ENCODE results near the gene WDR5B.

WDR5B gene

DNA sequence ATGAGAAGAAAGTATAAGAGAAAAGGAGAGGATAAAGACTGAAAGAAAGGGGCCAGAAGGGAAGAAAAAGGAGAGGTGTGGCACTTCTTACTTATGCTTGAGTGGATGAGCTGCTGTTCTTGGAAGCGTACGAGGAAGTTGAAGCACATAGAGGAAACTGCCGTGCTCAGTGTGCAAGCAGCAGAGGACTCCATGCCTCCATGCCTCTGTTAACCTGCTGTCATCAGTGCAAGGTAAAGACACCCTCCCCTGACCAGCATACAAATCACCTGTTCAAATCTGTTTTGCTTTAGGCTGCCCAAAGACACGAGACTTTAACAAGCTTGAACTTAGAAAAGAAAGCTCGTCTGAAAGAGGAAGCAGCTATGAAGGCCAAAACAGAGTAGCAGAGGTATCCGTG, 6.4 kb downstream of the WDR5B start:
- no peak for DNase-seq

DNA sequence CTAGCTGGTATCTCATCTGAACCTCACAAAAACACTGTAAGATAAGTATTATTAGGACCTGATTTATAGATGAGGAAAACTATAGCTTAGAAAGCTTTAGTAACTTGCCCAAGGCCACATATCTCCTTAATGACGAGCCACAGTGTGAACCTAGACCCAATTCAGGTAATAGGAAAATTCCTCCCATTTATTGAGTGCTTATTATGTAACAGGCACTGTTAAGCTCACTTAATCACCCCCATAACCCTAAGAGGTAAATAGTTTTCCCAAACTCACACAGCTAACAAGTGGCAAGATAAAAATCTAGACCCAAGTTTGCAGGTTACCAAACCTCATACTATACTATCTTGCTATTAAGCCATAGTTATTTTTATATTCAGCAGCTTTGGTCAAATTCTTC, 7.9 kb downstream of the WDR5B start:
- no peak for DNase-seq

DNA sequence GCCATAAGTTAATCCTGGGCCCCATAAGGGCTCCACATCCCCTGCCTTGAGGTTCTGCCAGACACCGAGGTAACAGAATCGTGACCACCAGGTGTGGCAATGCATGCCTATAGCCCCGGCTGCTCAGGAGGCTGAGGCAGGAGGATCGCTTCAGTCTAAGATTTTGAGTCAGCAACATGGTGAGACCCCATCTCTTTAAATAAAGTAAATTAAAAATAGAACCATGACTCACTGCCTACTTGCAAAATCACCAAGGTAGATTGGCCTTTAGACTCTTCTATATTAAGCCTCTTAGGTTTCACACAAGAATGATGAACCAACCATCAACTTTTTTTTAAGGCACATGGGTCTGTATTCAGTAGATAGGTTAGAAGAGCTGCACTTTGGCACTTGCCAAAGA, 9.7 kb downstream of the WDR5B start:
- DNase-seq: no peak

DNA sequence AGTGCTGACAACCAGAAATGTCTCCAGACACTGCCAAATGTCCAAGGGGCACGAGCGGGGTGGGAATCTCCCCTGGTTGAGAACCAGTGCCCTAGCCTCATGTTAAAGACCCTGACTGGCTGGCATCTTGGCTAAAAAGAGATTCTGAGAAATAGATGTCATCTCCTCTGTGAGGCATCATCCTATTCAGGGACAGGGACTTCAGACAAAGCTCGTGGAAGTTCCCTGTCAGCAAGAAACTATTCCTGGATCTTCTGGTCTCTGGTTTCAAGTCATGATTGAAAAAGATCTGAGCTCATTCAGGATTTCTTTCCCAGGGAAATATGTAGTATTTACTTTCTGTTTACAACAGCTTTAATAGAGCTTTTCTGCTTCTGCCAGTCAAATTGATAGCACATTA, 10.8 kb downstream of the WDR5B start:
- DNase-seq: no peak

DNA sequence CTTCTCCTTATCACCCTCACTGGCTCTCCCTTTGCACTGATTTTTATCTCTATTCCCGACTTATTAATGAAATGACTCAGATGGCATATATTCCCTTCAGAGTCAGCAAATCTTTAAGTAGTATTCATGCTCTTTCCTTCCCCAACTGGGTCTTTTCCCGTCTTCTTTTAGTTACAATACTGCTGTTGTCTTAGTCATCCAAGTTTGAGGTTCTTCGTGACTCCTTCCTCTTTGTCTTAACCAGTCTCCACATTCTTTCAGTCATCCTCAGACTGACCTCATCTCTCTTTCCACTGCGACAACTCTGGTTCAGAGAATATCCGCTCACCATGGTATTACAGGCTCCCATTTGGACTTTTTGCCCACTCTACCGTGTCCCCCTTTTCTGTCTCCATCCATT, 12.4 kb downstream of the WDR5B start:
- no peak for DNase-seq

DNA sequence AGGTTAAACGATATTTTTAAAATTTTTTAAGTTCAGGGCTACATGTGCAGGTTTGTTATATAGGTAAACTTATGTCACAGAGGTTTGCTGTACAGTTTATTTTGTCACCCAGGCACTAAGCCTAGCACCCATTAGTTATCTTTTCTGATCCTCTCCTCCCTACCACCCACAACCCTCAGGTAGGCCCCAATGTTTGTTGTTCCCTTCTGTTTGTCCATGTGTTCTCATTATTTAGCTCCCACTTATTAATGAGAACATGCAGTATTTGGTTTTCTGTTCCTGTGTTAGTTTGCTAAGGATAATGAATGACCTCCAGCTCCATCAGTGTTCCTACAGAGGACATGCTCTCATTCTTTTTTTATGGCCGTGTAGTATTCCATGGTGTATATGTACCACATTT, 16.9 kb downstream of the WDR5B start:
- DNase-seq: no peak

DNA sequence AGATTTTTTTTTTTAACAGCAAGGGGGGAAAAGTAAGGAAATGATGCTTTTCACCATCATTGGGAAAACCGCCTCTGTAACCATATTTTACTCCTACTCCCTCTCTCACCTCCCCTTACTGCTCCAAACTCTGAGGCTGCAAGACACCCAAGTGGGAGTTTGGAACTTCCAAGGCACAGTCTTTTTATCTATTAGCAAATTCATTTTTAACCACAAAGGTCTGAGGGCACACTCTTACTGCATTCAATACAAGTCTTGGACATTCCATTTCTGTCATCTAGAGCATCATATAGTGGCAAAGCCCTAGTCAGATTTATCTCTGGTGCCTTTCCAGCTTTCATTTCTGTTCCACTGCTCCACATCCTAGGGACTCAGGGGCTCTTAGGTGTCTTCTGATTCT, 18.7 kb downstream of the WDR5B start:
- DNase-seq: peak in 1 of 56 donors; percentile 11

DNA sequence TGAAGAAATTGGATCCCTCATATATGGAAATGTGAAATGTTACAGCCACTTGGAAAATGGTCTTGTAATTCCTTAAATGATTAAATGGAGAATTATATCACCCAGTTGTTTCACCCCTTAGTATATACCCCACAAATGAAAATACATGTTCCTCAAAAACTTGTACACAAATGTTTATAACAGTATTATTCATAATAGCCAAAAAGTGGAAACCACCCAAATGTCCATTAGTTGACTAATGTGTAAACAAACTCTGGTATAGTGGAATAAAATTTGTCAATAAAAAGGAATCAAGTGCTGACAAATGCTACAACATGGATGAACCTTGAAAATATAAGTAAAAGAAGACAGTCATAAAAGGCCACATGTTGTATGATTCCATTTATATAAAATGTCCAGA, 19.4 kb downstream of the WDR5B start:
- DNase-seq: no peak

DNA sequence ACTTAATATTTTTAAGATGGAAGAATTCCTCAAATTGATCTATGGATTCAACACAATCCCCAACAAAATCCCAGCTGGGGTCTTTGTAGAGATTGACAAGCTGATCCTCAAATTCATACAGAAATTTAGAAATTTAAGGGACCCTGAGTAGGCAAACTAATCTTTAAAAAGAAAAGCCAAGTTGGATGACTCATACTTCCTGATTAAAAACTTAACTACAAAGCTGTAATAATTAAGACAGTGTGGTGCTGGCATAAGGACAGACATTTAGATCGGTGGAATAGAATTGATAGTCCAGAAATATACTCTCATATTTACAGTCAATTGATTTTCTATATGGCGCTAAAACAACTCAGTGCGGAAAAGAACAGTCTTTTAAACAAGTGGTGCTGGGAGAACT, 20.3 kb downstream of the WDR5B start:
- DNase-seq: no peak

DNA sequence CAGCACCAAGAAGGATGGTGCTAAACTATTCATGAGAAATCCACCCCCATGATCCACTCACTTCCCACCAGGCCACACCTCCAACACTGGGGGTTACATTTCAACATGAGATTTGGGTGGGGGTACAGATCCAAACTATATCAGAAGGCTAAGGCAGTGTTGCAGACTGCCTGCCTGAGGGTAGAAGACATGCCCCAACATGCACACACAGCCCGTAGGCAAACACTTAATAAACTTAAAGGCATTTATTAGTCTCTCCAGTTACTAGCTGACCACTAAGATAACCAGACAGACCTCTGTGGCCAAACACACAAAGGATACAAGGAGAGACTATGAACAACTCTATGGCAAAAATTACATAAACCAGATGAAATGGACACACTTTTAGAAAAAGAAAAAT, 21.7 kb downstream of the WDR5B start:
- DNase-seq: no peak

DNA sequence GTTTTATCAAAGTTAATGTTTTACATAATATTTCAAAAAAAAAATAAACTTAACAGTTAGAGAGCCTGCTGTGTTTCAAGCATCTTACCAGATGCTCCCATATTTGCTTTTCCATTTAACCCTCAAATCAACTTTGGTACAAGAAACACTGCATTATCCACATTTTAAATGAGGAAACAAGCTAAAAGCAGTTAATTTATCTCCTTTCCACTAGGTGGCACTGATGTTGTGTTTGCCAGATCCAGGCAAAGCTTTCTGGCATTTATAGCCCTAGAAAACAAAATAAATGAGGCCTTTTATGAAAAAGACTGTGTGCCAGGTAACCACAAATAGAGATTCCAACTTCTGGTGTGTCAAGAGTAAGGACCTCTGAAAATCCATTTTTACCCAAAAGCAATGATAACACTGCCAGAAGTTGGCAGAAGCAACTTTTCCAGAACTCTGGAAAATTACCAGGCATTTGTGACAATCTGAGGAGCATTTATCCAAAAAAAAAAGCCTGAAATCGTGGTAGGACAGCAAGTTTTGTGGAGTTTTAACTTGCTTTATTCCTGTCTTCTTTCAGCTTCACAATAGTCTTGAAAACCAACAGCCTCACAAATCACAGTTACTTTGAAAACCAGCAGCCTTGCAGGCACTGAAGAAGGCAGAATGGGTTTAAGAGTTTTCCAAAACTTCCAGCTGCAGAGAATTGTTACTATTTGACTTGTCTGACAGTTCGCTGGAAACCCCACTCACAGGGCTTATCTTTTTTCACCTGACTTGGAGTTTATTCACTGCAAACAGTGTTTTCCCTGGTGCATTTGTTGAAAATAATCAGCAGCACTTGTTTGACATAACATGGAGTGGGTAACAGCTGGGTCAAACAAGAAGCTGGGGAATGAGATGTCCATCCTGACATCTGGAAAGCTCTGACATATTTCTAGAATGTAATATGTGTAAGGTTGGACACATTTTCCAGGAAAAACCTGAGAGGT, 22.7 kb downstream of the WDR5B start:
- DNase-seq: no peak

DNA sequence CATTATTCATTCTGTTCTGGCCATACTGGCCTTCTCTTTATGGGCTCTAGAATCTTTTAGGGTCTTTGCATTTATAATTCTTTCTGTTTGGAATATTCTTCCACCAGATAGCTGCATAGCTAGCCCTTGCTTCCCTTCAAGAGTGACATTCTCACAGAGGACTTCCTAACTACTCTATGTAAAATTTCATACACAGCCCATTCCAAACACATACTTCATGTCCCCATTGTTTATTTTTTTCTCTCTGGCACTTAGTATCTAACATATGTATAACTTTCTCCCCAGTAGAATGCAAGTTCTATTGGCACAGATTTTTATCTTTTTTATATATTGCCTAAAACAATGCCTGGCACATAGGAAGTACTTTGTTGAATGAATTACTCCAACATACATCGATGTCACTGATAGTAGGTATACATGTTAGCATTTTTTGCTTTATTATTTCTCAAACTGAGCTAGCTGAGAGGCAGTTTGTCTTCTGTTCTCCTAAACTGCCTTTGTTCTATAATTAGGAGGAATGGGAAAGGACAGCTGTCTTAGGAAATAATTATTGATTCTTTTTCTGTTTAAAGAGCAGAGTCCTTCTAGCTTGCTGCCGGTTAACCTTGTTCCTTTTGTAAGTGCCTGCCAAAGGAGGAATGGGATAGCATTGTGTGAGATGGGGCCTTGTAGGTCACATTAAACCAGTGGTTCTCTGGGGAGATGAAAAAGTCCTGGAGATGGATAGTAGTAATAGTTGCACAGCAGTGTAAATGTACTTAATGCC, 24.0 kb downstream of the WDR5B start:
- no peak for DNase-seq

DNA sequence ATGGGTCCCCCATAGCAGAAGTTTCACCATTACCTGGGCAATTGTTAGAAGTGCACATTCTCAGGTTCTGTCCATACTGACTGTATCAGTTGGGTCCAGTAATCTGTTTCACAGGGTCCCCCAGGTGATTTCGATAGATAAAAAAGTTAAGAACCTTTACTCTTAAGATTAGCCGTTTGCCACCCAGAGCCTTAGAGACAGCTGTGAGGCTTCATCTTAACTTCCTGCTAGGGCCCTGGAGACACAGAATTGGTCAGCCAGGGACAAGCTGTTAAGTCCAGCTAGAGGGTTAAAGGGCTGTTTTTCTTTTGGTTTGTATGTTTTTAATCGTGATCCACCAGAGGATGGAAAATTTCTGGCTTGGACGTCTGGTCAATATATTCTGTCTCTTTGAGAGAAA, 25.2 kb downstream of the WDR5B start:
- DNase-seq: no peak

DNA sequence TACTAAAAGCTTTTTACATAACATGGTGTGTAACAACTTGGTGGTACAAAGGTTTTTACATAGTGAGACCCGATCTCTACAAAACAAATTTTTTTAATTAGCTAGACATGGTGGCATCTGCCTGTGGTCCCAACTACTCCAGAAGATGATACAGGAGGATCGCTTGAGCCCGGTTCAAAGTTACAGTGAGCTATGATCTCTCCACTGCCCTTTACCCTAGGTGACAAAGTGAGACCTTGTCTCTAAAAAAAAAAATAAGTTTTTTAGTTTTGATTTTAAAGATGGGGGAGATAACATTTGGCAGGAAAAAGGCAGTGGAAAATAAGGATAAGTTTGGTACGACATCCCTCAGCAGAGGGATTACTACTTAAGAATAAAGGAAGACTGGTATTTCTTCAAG, 26.0 kb downstream of the WDR5B start:
- no peak for DNase-seq

DNA sequence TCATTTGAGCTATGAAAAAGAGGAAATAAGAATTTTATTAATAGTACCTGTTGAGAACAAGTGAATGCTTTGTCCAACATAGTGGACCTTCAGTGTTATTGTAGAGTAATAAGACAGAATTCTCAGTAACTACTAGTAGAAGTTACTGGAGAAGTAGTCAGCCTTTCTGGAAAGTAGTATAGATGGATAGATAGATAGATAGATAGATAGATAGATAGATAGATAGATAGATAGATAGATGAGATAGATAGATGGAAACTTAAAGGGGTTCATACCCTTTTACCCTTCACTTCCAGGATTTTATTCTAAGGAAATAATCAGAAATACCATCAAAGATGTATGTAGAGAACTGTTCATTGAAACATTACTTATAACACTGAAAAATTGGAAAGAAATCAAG, 26.7 kb downstream of the WDR5B start:
- no peak for DNase-seq

DNA sequence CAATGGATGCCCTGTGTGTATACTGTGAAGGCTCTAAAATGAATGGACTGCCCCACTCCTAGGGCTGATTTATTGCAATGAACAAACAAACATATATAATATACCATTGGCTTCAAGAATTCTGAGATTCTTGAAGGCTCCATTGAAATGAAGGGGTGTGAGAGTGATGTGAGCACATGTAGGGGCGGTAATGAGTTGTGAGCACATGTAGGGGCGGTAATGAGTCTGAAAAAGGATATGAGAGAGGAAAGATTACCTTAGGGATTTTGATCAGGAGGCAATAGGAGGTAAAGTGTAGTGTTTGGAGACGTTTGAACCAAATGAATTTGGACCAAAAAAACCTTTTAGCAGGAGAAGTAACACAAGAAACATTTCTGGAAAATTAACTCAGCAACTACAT, 28.2 kb downstream of the WDR5B start:
- no peak for DNase-seq

DNA sequence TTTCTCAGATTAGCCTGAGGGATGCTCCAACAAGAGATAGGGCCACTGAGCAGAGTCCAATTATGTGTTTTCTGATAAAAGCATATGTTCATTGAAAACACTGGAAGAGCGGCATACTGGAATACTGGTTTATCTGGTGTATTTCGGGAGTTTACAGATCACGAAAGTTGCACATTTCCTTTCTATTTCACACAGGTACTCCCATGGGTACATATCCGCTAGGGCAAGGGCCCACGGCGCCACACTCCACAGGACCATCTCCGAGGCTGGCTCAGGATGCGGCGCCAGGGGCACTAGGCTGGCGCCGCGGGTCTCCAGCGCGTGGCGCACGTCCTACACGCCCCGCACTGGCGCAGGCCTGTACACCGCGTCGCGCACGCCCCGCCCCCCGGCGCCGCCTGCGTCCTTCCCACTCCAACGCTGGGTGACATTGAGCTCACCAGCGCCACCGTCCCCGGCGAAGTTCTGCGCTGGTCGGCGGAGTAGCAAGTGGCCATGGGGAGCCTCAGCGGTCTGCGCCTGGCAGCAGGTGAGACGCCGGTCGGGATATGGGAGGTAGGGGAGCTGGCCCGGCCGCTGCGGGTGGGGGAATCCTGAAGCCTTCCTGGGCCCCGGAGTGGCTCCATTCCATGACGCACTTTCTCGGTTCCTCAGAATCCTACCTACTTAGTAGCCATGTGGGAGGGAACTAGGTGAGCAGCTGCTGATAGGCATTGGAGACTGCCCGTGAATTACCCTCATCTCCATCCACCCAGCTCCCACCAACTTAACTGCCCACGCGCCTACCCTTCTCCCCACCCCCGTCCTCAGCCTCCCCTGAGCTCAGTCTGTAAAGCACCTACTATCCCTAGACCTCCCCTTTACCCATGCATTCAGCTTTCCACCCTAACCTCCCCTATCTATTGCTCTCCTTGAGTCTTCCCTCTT, 31.8 kb downstream of the WDR5B start, which contains the start of gene FAM162A:
Gene FAM162A (plus strand): TSS at position 412 of the 927 bp plus-strand sequence. CDS start 84 bp downstream, at position 496.
- peak; percentile 17 to 96 (median 88) for DNase-seq

DNA sequence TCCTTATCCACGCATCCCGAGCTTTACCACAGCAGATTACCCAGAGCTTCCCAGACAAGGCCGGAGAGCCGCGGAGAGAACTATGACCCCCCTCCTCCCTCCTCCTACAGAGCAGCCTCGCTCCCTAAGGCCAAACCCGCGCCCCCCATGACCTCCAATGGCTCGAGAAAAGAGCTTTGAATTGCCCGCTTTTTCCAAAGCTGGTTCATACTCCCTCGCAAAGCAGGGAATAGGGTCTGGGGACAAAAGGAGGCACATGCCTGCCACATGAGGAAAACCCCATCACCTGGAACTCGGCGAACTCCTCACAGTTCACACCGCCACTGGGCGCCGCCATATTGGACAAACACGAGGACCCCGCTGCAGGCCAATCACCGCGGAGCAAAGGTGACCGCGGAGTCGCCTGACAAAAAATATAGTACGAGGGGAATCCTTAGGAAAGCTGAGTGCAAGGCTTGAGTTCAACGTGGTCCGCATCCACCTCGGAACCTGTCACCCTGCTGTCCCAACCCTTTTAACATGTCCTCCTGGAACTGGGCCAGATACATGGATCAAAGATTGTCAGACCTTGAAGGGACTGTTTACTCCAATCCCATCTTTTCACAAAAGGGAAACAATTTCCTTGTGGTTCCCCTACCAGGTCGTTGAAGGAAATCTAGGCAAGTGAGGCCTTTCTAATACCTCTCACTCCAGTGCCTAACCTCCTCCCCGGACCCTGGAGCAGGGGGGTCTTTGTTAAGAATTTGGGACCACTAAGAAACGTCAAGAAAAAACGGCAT, 32.8 kb downstream of the WDR5B start, which contains the start of gene MIX23:
Gene MIX23 (minus strand): TSS at position 344 of the 779 bp plus-strand sequence. CDS start 7 bp downstream, at position 337.
- peak; percentile 5 to 92 (median 76) for DNase-seq

DNA sequence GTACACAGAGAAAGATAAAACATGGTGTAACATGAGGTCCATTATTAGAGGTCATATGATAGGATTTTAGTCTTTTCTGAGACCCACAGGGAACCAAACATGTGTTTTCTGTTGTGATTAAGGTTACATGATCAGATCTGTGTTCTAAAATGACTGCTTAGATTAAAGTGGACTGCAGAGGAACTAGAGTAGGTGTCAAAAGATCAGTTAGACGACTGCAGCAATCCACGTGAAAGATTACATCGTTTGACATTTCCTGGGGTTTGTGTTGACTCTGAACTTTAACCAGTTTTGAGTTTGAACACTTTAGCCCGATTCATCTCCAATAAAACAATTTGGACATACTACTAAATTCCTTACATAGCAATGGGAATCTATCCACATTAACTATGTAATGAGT, 37.9 kb downstream of the WDR5B start:
- no peak for DNase-seq

DNA sequence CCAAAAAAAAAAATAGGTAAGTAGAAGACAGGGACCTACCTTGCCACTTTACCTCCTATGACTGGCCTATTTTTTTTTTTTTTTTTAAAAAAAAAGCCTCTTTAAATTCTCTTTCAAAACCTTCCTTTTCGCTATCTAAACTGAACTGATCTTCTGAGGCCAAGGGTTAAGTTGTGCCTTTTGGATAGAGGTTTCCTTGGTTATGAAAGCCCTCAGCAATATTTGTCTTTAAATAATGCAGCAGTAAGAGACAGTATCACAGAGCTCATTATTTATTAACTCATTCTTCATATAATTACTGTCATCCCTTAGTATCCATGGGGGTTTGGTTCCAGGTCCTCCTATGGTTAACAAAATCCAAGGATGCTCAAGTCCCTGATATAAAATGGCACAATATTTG, 41.8 kb downstream of the WDR5B start:
- DNase-seq: no peak

All from nucleus accumbens (tissue), 56 donors.